K562 (cell line): ENCODE data around the gene CPNE9. TPM values are rescaled to one million over a fixed set of nuclear protein-coding genes. Genes with fewer than 3 reads are reported as not detected.
A peak's percentile ranks its signal among the peaks of the same experiment; 100 is the strongest.

Source experiments
- ATAC-seq: fragments of 200-7000 bp; cut with Tn5 transposase; 3 replicates; pipeline ENCODE4 v1.9.1; 2020; ENCODE audit warnings: moderate library complexity
- BruUV-seq: library from RNA; stranded (reverse); fragments of 400-500 nt; replicated peaks from 2 replicates; lab custom pipeline; 2021; lab: Mats Ljungman, UMichigan
- CTCF ChIA-PET: fragments of 300-600 bp; formaldehyde crosslinking; extraction: SDS; loops from one replicate; lab custom pipeline; 2021; ENCODE audit warnings: low intra/inter-chr PET ratio; lab: Yijun Ruan, JAX
- POLR2A ChIA-PET: fragments of 300-600, 350-650 bp; sonication (Branson Sonifier 250); formaldehyde crosslinking; extraction: SDS; loops from one replicate; lab custom pipeline; 2021; ENCODE audit warnings: antibody characterized with exemption, inconsistent platforms; lab: Yijun Ruan, JAX
- DNase-seq, 4 experiments: peaks; one replicate each; pipeline versions ENCODE4 v3.0.0 to v3.0.0-alpha.2; 2011 to 2018; ENCODE audit warnings: low spot score in 3 of 4, mixed read lengths in 3 of 4; ENCODE audit errors: extremely low read depth in 1 of 4
- FAIRE-seq: peaks from 2 replicates; lab custom pipeline; 2011; peaks lifted over from hg19 to GRCh38; lab: Jason Lieb, UNC
- H2AFZ ChIP-seq: 2 replicates; pipeline ENCODE4 v1.6.0; 2011; ENCODE audit warnings: low read depth, low read length, control low read depth, inconsistent platforms
- H3K27ac ChIP-seq: fragments of 200-600 bp; 3 replicates; pipeline ENCODE4 v1.8.0; 2011; ENCODE audit warnings: low read depth, mild to moderate bottlenecking, control low read depth, inconsistent platforms, low read length, moderate library complexity, mixed read lengths; ENCODE audit errors: extremely low read depth
- H3K27me3 ChIP-seq, 2 experiments: fragments of 300-600 bp in 1 of 2; 2 replicates in 1 of 2; 3 replicates in 1 of 2; pipeline versions ENCODE4 v1.6.0 to v1.8.0; 2011; ENCODE audit warnings: inconsistent platforms in 2 of 2, low read length in 2 of 2, mild to moderate bottlenecking in 1 of 2, mixed read lengths in 1 of 2, moderate library complexity in 1 of 2; ENCODE audit not compliant: control insufficient read depth in 2 of 2, insufficient read depth in 2 of 2
- H3K36me3 ChIP-seq: fragments of 300-600 bp; 3 replicates; pipeline ENCODE4 v1.8.0; 2011; ENCODE audit warnings: mild to moderate bottlenecking, low read length, inconsistent platforms; ENCODE audit not compliant: control insufficient read depth, insufficient read depth
- H3K4me1 ChIP-seq, 2 experiments: fragments of 200-600 bp in 1 of 2; replicated peaks in 1 of 2; 2 replicates in 1 of 2; 3 replicates in 1 of 2; pipeline versions ENCODE4 v1.5.1 to v1.8.0; 2011; ENCODE audit warnings: inconsistent platforms in 2 of 2, low read length in 2 of 2, mild to moderate bottlenecking in 1 of 2, mixed read lengths in 1 of 2, moderate library complexity in 1 of 2; ENCODE audit not compliant: control insufficient read depth in 2 of 2, insufficient read depth in 2 of 2
- H3K4me2 ChIP-seq: 2 replicates; pipeline ENCODE4 v1.6.1; 2011; ENCODE audit warnings: low read length, control low read depth, inconsistent platforms, mixed read lengths; ENCODE audit not compliant: insufficient read depth
- H3K4me3 ChIP-seq: fragments of 200-600 bp; sonication (generic), shearing (Covaris generic); 2 replicates; pipeline ENCODE4 v1.5.1; 2016; ENCODE audit warnings: control low read depth, inconsistent platforms
- H3K79me2 ChIP-seq: fragments of 200-600 bp; 3 replicates; pipeline ENCODE4 v1.8.0; 2011; ENCODE audit warnings: low read length, inconsistent platforms; ENCODE audit not compliant: control insufficient read depth, insufficient read depth
- H3K9ac ChIP-seq, 2 experiments: 2 replicates each; pipeline versions ENCODE4 v1.6.0 to v1.6.1; 2011; ENCODE audit warnings: low read depth in 2 of 2, low read length in 2 of 2, control low read depth in 1 of 2, inconsistent platforms in 1 of 2, mild to moderate bottlenecking in 1 of 2, mixed read lengths in 1 of 2; ENCODE audit not compliant: insufficient read depth in 1 of 2
- H3K9me1 ChIP-seq: one replicate; pipeline ENCODE4 v1.6.0; 2011; ENCODE audit warnings: inconsistent platforms, mild to moderate bottlenecking, low read length, moderate library complexity; ENCODE audit not compliant: control insufficient read depth, insufficient read depth
- H3K9me3 ChIP-seq: replicated peaks from 2 replicates; pipeline ENCODE4 v1.5.1; 2011; ENCODE audit warnings: low read depth, low read length, inconsistent platforms; ENCODE audit not compliant: control insufficient read depth, insufficient read depth
- H4K20me1 ChIP-seq: replicated peaks from 2 replicates; pipeline ENCODE4 v1.6.1; 2011; ENCODE audit warnings: low read length, inconsistent platforms, mixed read lengths; ENCODE audit not compliant: control insufficient read depth, insufficient read depth
- CEBPB ChIP-seq: fragments of 450-650 bp; IDR thresholded peaks from 2 replicates; pipeline ENCODE4 v1.6.1; 2016; ENCODE audit warnings: missing genetic modification characterization, missing compliant biosample characterization
- HDAC3 ChIP-seq: fragments of 450-650 bp; IDR thresholded peaks from 2 replicates; pipeline ENCODE4 v1.6.1; 2018; ENCODE audit warnings: borderline replicate concordance, mild to moderate bottlenecking, moderate library complexity; ENCODE audit not compliant: partially characterized antibody
- HLTF ChIP-seq: fragments of 450-650 bp; IDR thresholded peaks from 2 replicates; pipeline ENCODE4 v1.6.1; 2016
- LARP7 ChIP-seq: fragments of 450-650 bp; IDR thresholded peaks from 2 replicates; pipeline ENCODE4 v1.6.1; 2016
- MYC ChIP-seq, 2 experiments: fragments of 250-450 bp in 1 of 2; sonication (Bioruptor Pico) in 1 of 2; IDR thresholded peaks; 2 replicates each; pipeline versions ENCODE4 v1.5.1 to v1.6.1; 2012 to 2021; ENCODE audit warnings: low read depth in 2 of 2, borderline replicate concordance in 1 of 2, improper control_type of control experiment in 1 of 2, low read length in 1 of 2, mild to moderate bottlenecking in 1 of 2, moderate library complexity in 1 of 2
- OTX1 ChIP-seq: fragments of 450-650 bp; formaldehyde crosslinking; IDR thresholded peaks from 2 replicates; pipeline ENCODE4 v1.4.0; 2022; ENCODE audit warnings: mild to moderate bottlenecking
- PHB2 ChIP-seq: fragments of 450-650 bp; IDR thresholded peaks from 2 replicates; pipeline ENCODE4 v1.6.1; 2017; ENCODE audit warnings: low read depth
- PTBP1 ChIP-seq: fragments of 200-400 bp; formaldehyde crosslinking; IDR thresholded peaks from 2 replicates; pipeline ENCODE4 v1.6.1; 2017; ENCODE audit warnings: low read depth, low read length
- ZBTB1 ChIP-seq: sonication (generic); formaldehyde crosslinking; IDR thresholded peaks from 2 replicates; pipeline ENCODE4 v1.8.1; 2023; ENCODE audit warnings: missing genetic modification reagents, low read depth, mild to moderate bottlenecking, borderline replicate concordance
- ZNF316 ChIP-seq: fragments of 450-650 bp; IDR thresholded peaks from 2 replicates; pipeline ENCODE4 v1.6.1; 2016
- ZNF586 ChIP-seq: fragments of 450-650 bp; formaldehyde crosslinking; conservative IDR thresholded peaks from 2 replicates; pipeline ENCODE4 v1.4.0; 2020; ENCODE audit warnings: mild to moderate bottlenecking, moderate library complexity
- ZNF780A ChIP-seq: fragments of 250-450 bp; sonication (Bioruptor Pico); IDR thresholded peaks from 2 replicates; pipeline ENCODE4 v1.5.0; 2021; ENCODE audit warnings: mild to moderate bottlenecking
- WGBS: fragments of 100-300 bp; shearing (Covaris generic); methylation state at CpG from one replicate; pipeline ENCODE4 v1.1.6; 2016; ENCODE audit warnings: low coverage, mixed read lengths; ENCODE audit not compliant: insufficient coverage; ENCODE audit errors: missing lambda C conversion rate; 5-methylcytosine and 5-hydroxymethylcytosine counted together
- in situ Hi-C: fragments of 300-500 bp; cut with MboI; formaldehyde crosslinking; loops from 4 replicates; pipeline ENCODE4 v1.15.0; 2018; ENCODE audit warnings: inconsistent platforms, mixed read lengths
- intact Hi-C: fragments of 100-400 bp; cut with micrococcal nuclease; formaldehyde crosslinking; loops from 2 replicates; pipeline ENCODE4 v1.14.2; 2022
- polyA plus RNA-seq, 8 experiments: library from polyadenylated mRNA; depleted of rRNA in 4 of 8; stranded (reverse) in 5 of 8; unstranded in 3 of 8; fragments of >200 nt; fragmentation: Nextera tagmentation in 2 of 8; fragmentation: Illumina TruSeq in 1 of 8; extraction: Ambion mirVana in 2 of 8; extraction: Trizol in 1 of 8; gene quantifications; 2 replicates each; pipeline versions ENCODE4 v1.2.1 to v1.2.3, GENCODE V29; 2011 to 2014; ENCODE audit warnings: inconsistent platforms in 1 of 8, missing spikeins in 1 of 8
- total RNA-seq, 7 experiments: library from RNA; depleted of rRNA in 6 of 7; stranded (reverse); fragments of >200 nt in 6 of 7; fragmentation: Illumina TruSeq in 2 of 7; extraction: Trizol in 2 of 7; gene quantifications; 2 replicates each; pipeline versions ENCODE4 v1.2.1 to v1.2.3, GENCODE V29; 2011 to 2021; ENCODE audit warnings: low replicate concordance in 1 of 7
- TF ChIP-seq, protein P1 (sequence below): fragments of 450-650 bp; IDR thresholded peaks from 2 replicates; pipeline ENCODE4 v1.6.1; 2016; ENCODE audit warnings: antibody characterized with exemption
- TF ChIP-seq, protein P2 (sequence below), 3 experiments: fragments of 200-800 bp in 1 of 3; fragments of 250-450 bp in 1 of 3; fragments of 450-650 bp in 1 of 3; sonication (Bioruptor Pico) in 1 of 3; sonication (Bioruptor generic) in 1 of 3; formaldehyde crosslinking in 1 of 3; IDR thresholded peaks; 2 replicates each; pipeline versions ENCODE4 v1.6.1 to v1.8.0; 2016 to 2022; ENCODE audit warnings: mild to moderate bottlenecking in 2 of 3, missing genetic modification characterization in 2 of 3, missing compliant biosample characterization in 1 of 3, moderate library complexity in 1 of 3
- TF ChIP-seq, protein P3 (sequence below): fragments of 250-450 bp; sonication (Bioruptor Pico); IDR thresholded peaks from 2 replicates; pipeline ENCODE4 v1.4.0; 2020; ENCODE audit warnings: mild to moderate bottlenecking, moderate library complexity

CPNE9 gene
- total and polyA plus RNA-seq, 9 of the 15 experiments (the other 6 are each of a cell fraction or from before 2014, with no cell fraction given), result 0.22 to 0.56 (median 0.29) TPM; not detected in 3

DNA sequence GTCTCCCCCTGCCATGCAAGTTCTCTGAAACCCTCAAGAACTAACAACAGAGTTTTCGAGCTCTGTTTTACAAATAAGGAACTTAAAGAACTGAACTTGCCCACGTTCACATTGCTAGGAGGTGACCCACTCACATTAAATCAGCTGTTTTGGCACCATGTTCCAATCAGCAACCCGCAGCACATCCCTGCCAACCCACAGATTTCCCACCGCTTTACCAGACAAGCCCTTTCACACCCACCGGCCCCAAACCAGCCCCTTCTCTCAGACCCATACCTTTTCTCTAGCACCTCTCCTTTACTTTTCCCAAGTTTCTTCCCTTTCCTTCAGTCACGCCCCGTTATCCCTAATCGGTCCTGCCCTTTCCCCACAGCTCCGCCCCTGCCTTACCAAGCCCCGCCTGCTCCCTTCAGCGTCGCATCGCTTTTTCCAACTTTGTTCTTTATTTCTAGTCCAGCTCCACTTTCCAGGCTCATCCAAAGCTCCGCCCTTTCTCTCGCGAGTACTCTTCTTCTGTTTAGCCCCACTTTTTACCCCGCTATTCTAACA is 27.1 kb downstream of the CPNE9 start:
- Histone ChIP-seq H3K4me3 (peak overlapping the region; percentile 93), H3K27me3 (no peaks in the 10 kb centered on the region), H3K36me3 (peaks cover 29% of the 10 kb centered on the region), H2AFZ (peak overlapping the region; percentile 95), H3K4me2 (peak overlapping the region; percentile 79), H4K20me1 (peaks cover 16% of the 10 kb centered on the region), H3K9me1 (no peaks in the 10 kb centered on the region), H3K9me3 (no peaks in the 10 kb centered on the region), H3K79me2 (peaks cover 40% of the 10 kb centered on the region), H3K9ac (peak overlapping the region; percentile 57 to 78; a peak in 3 of 4 replicates), H3K4me1 (peaks cover 34 to 36% of the 10 kb centered on the region in 2 experiments), H3K27ac (peak overlapping the region; percentile 64; the same call in 2 of the 3 replicates)
- WGBS, result under 1% methylated on average over 16 of the region's 17 CpGs
- ATAC-seq (peak; percentile 69), FAIRE-seq (no peak), DNase-seq (peak in 1 of 4 experiments; percentile 41)
- CTCF ChIA-PET, result no interaction called here
- BruUV-seq, result no TSS peak
- intact Hi-C loops (loop anchor here (1.0 kb wide), 1 partner anchor 19 kb away; the partner anchor contains the start of gene OGG1), in situ Hi-C loops (no loop called here)
- POLR2A ChIA-PET, result interaction anchor here (0.5 to 5.9 kb wide), 11 partner anchors 9 to 649 kb away, joined by 3 to 60 read pairs (median 4); partner anchors contain the start of genes OGG1, SEC13 and THUMPD3
- TF ChIP-seq CEBPB (no peak), MYC (IDR thresholded peaks at IDR 0.05; ENCODE audit: low read depth, low read length) (no peak), MYC (CRISPR knock-in tag; IDR thresholded peaks at IDR 0.05; ENCODE audit: borderline replicate concordance, low read depth) (no peak), HLTF (peak; percentile 74; the same call in 1 of the 2 replicates), ZBTB1 (CRISPR knock-in tag) (no peak), PTBP1 (no peak), HDAC3 (no peak), OTX1 (CRISPR knock-in tag) (peak; percentile 89), ZNF316 (0 out of 2 replicates have a peak, but pooled peaks have one; percentile 8), ZNF586 (CRISPR knock-in tag) (no peak), LARP7 (peak; percentile 89; the same call in 1 of the 2 replicates), ZNF780A (CRISPR knock-in tag) (no peak), PHB2 (0 out of 2 replicates have a peak, but pooled peaks have one; percentile 26)
- TF ChIP-seq, protein P1, sequence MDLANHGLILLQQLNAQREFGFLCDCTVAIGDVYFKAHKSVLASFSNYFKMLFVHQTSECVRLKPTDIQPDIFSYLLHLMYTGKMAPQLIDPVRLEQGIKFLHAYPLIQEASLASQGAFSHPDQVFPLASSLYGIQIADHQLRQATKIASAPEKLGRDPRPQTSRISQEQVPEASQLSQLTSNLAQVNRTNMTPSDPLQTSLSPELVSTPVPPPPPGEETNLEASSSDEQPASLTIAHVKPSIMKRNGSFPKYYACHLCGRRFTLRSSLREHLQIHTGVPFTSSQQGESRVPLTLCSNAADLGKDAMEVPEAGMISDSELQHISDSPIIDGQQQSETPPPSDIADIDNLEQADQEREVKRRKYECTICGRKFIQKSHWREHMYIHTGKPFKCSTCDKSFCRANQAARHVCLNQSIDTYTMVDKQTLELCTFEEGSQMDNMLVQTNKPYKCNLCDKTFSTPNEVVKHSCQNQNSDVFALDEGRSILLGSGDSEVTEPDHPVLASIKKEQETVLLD, result 0 out of 2 replicates have a peak, but pooled peaks have one; percentile 16
- TF ChIP-seq, protein P2, sequence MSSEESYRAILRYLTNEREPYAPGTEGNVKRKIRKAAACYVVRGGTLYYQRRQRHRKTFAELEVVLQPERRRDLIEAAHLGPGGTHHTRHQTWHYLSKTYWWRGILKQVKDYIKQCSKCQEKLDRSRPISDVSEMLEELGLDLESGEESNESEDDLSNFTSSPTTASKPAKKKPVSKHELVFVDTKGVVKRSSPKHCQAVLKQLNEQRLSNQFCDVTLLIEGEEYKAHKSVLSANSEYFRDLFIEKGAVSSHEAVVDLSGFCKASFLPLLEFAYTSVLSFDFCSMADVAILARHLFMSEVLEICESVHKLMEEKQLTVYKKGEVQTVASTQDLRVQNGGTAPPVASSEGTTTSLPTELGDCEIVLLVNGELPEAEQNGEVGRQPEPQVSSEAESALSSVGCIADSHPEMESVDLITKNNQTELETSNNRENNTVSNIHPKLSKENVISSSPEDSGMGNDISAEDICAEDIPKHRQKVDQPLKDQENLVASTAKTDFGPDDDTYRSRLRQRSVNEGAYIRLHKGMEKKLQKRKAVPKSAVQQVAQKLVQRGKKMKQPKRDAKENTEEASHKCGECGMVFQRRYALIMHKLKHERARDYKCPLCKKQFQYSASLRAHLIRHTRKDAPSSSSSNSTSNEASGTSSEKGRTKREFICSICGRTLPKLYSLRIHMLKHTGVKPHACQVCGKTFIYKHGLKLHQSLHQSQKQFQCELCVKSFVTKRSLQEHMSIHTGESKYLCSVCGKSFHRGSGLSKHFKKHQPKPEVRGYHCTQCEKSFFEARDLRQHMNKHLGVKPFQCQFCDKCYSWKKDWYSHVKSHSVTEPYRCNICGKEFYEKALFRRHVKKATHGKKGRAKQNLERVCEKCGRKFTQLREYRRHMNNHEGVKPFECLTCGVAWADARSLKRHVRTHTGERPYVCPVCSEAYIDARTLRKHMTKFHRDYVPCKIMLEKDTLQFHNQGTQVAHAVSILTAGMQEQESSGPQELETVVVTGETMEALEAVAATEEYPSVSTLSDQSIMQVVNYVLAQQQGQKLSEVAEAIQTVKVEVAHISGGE (CRISPR knock-in tag; IDR thresholded peaks at IDR 0.05), result no peak
- TF ChIP-seq, protein P3, sequence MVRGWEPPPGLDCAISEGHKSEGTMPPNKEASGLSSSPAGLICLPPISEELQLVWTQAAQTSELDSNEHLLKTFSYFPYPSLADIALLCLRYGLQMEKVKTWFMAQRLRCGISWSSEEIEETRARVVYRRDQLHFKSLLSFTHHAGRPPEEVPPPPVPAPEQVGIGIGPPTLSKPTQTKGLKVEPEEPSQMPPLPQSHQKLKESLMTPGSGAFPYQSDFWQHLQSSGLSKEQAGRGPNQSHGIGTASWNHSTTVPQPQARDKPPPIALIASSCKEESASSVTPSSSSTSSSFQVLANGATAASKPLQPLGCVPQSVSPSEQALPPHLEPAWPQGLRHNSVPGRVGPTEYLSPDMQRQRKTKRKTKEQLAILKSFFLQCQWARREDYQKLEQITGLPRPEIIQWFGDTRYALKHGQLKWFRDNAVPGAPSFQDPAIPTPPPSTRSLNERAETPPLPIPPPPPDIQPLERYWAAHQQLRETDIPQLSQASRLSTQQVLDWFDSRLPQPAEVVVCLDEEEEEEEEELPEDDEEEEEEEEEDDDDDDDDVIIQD (CRISPR knock-in tag), result no peak
